Lower leg skin (tissue), 3 donors: Measurements from ENCODE around the gene GPS1.

Source experiments
- POLR2A ChIP-seq, 2 donors: fragments of 450-650 bp; IDR thresholded peaks; one replicate each; pipeline ENCODE4 v1.6.1; 2016 to 2017; ENCODE audit warnings: antibody characterized with exemption in 2 of 2, mild to moderate bottlenecking in 1 of 2, moderate library complexity in 1 of 2
- TF ChIP-seq, protein P1 (sequence below), 3 donors: fragments of 450-650 bp; IDR thresholded peaks; one replicate each; pipeline ENCODE4 v1.5.1; 2016; ENCODE audit warnings: antibody characterized with exemption in 3 of 3, mild to moderate bottlenecking in 3 of 3, moderate library complexity in 2 of 3

GRCh38 chr17:82029391-82029790 lies 22.3 kb upstream of the GPS1 start:
- TF ChIP-seq, protein P1, sequence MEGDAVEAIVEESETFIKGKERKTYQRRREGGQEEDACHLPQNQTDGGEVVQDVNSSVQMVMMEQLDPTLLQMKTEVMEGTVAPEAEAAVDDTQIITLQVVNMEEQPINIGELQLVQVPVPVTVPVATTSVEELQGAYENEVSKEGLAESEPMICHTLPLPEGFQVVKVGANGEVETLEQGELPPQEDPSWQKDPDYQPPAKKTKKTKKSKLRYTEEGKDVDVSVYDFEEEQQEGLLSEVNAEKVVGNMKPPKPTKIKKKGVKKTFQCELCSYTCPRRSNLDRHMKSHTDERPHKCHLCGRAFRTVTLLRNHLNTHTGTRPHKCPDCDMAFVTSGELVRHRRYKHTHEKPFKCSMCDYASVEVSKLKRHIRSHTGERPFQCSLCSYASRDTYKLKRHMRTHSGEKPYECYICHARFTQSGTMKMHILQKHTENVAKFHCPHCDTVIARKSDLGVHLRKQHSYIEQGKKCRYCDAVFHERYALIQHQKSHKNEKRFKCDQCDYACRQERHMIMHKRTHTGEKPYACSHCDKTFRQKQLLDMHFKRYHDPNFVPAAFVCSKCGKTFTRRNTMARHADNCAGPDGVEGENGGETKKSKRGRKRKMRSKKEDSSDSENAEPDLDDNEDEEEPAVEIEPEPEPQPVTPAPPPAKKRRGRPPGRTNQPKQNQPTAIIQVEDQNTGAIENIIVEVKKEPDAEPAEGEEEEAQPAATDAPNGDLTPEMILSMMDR (IDR thresholded peaks at IDR 0.05) = no peak
- TF ChIP-seq POLR2A (IDR thresholded peaks at IDR 0.05) = no peak
